ENCODE data around the gene CACNG7.
A peak's percentile ranks its signal among the peaks of the same experiment; 100 is the strongest.

The CACNG7 gene

DNA sequence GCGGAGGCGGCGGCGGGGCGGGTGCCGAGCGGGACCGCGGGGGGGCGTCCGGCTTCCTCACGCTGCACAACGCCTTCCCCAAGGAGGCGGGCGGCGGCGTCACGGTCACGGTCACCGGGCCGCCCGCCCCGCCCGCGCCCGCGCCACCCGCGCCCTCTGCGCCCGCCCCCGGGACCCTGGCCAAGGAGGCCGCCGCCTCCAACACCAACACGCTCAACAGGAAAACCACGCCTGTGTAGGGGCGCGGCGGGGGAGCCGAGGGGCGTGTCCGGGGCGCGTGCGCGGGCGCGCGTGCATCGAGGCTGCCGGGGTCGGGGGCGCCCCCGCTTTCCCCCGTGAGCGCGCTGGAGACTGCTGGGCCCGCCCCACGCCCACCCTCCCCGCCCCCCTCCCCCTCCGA, 73.5 kb downstream of the CACNG7 start:
- 0 out of 2 replicates have a peak, but pooled peaks have one; percentile 1 for TF ChIP-seq POLR2A (IDR thresholded peaks at IDR 0.05; ENCODE audit: low read depth, low read length)
- no peak for FAIRE-seq
- no peak for DNase-seq (ENCODE audit: insufficient read length, low spot score)

DNA sequence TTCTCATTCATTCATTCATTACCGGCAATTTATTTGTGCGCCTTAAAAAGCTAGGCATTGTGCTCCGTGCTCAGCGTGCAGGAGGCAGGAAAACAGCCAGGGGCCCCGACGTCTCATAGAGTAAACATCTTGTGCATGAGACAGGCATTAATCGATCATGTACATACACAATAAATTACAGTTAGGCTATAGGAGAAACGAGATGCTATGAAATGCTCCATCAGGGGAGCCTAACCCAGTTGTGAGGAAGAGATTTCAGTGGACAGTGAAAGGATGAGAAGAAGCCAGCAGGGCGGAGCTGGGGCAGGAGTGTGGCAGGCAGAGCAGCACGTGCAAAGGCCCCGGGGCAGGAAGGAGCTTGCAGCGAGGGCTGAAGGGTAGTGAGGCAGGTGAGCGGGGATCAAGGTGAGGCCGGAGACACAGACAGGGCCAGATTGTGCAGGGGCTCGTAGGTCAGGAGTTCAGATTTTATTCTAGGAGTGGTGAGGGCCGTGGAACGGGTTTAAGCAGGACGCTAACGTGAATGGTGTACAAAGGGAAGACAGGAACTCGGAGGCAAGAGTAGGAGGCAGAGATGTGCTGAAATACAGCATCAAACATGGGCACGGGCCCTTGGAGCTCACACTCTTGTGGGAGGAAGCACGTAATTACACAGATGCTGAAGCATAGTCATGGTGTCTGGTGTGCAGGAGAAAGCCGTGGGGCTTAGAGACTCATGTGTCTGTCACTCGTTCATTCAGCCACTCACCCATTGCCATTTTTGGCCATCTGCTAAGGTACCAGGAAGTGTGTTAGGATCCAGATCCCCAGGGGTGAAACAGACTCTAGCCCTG, 74.6 kb downstream of the CACNG7 start:
- DNase-seq (ENCODE audit: insufficient read length, low spot score), result no peak
- no peak for FAIRE-seq
- no peak for TF ChIP-seq POLR2A (IDR thresholded peaks at IDR 0.05; ENCODE audit: low read depth, low read length)

DNA sequence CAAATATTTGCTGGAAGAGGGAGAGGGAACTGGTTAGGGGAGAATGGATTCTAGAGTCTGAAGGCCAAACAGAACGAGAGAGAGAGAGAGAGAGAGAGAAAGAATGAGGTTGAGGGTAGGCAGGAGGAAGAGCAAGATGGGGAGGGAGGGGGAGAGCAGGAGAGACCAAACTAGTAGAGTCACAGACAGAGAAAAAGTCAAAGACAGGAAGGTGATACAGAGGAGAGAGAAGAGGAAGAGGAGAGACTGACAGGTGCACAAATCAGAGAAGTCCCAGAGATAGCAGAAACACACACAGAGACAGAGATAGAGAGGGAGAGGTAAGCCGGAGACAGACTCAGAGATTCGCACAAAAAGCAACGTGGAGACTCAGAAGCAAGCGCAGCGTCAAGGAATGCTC, 76.8 kb downstream of the CACNG7 start:
- DNase-seq (ENCODE audit: insufficient read length, low spot score) (no peak), FAIRE-seq (no peak)
- no peak for TF ChIP-seq POLR2A (IDR thresholded peaks at IDR 0.05; ENCODE audit: low read depth, low read length)

DNA sequence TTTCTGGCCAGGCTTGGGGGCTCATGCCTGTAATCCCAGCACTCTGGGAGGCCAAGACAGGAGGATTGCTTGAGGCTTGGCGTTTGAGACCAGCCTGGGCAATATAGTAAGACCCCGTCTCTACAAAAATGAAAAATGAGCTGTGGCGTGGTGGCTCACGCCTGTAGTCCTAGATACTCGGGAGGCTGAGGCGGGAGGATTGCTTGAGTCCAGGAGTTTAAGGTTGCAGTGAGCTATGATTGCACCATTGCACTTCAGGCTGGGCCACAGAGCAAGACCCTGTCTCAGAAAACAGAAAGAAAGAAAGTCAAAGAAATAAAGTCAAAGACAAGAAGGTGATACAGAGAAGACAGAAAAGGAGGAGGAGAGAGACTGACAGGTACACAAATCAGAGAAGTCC, 79.9 kb downstream of the CACNG7 start:
- DNase-seq (ENCODE audit: insufficient read length, low spot score) (no peak), FAIRE-seq (no peak)
- no peak for TF ChIP-seq POLR2A (IDR thresholded peaks at IDR 0.05; ENCODE audit: low read depth, low read length)

DNA sequence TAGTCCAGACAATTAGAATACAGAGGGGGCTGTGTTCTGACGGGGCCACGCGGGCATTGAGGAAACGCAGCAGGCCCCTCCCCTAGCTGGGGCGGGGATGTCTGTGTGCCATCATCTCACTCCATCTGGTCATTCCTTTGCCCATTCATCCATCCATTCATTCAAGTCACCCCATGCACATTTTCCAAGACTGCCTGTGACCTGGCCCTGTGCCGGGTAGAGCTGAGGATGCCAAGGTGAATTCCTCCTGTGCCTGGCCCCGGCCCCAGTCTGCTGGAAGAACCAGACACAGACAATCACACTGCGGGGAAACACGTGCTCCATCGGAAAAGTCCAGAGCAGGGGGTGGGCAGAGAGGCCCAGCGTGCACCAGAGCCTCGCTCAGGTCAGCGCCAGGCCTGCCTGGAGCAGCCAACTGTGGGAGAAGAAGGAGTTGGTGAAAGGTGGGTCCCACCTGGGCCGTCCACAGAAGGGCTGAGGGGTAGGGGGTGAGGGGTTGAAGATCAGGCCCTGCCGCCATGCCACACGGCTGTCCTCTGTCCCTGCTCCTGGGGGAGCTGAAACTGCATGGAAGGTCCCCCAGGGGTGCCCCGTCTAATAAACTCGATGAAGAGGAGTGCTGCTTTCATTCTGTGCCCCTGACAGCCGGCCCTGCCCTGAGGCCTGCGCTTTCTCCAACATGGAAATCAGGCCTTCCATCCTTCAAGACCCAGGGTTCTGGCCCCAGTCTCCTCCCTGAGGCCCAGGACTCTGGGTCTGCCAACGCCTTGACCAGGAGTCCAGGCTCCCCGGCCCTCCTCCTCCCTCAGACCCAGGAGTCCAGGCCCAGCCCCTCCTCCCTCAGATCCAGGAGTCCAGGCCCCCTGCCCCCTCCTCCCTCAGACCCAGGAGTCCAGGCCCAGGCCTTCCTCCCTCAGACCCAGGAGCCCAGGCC, 80.8 kb downstream of the CACNG7 start:
- FAIRE-seq, result no peak
- no peak for TF ChIP-seq POLR2A (IDR thresholded peaks at IDR 0.05; ENCODE audit: low read depth, low read length)

DNA sequence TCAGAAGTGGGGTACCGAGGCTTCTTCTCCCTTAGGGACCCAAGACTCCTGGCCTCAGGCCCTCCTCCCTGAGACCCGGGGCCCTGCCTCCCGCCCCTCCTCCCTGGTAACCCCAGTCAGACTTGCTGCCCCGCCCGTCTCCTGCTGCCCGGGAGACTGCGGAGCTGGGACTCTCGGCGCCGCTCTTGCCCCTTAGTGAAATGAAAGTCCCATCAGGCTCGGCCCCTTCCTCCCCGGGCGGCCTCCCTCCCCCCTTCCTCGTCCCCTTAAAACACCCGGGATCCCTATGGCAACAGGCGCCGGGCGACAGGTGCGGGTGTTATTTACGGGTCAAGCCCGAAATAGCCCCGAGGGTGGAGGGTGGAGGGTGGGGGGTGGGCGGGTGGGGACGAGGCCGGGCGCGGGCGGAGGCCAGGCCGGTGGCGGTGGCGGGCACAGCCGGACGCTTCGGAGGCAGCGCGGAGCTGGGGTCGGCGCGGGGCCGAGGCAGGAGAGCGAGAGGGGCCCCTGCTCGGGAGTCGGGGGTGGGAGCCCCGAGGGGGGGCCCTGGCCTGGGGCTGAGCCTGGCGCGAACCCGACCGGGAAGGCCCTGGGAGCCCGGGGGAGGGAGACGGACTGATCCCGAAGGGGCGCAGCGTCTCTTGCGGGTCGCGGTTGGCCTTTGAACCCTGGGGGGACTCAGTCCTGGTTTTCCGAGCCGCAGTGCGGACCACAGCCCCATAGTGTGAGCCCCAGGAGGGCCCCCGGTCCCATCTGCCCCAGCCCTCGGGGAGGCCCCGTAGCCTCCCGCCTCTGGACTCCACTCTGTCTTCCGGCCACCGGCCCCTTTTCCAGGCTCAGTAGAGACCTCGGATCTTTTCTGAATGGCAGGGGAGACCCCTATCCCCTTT, 82.4 kb downstream of the CACNG7 start, which contains the start of gene CACNG6:
TSS of gene CACNG6 (plus strand) at position 414 of the 890 bp plus-strand sequence. CDS start 1,241 bp downstream, outside the sequence.
- TF ChIP-seq POLR2A (IDR thresholded peaks at IDR 0.05; ENCODE audit: low read depth, low read length), result 0 out of 2 replicates have a peak, but pooled peaks have one; percentile 12
- no peak for FAIRE-seq
- peak; percentile 95 for DNase-seq (ENCODE audit: insufficient read length, low spot score)

More for the DNA sequence above, 80.8 kb downstream of the CACNG7 start:
- no peak for DNase-seq (ENCODE audit: insufficient read length, low spot score)

DNA sequence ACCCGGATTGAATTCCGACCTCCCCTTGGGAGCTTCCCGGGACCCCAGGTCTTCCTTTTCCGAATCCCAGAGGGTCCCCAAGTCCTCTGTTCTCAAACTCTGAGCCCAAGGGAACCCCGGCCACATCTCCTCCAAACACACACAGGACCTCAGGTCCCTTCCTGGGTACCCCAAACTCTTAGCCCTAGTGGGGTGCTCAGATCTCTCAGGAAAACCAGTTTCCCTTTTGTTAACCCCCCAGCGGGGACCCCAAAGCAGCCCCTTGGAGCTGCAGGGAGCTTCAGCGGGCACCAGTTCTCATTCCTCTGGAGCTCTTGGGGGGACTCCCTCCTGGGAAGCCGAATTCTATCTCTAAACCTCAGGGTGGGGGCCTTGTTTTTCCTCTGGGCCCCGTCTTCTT, 83.1 kb downstream of the CACNG7 start:
- no peak for TF ChIP-seq POLR2A (IDR thresholded peaks at IDR 0.05; ENCODE audit: low read depth, low read length)
- no peak for FAIRE-seq

DNA sequence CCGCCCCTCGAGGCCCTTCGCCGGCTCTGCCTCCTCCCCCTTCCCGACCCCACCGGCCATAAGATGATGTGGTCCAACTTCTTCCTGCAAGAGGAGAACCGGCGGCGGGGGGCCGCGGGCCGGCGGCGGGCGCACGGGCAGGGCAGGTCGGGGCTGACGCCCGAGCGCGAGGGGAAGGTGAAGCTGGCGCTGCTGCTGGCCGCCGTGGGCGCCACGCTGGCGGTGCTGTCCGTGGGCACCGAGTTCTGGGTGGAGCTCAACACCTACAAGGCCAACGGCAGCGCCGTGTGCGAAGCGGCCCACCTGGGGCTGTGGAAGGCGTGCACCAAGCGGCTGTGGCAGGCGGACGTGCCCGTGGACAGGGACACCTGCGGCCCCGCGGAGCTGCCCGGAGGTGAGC, 83.7 kb downstream of the CACNG7 start:
- TF ChIP-seq POLR2A (IDR thresholded peaks at IDR 0.05; ENCODE audit: low read depth, low read length), result no peak
- DNase-seq (ENCODE audit: insufficient read length, low spot score) (no peak), FAIRE-seq (no peak)

More for the DNA sequence above, 83.1 kb downstream of the CACNG7 start:
- no peak for DNase-seq (ENCODE audit: insufficient read length, low spot score)

DNA sequence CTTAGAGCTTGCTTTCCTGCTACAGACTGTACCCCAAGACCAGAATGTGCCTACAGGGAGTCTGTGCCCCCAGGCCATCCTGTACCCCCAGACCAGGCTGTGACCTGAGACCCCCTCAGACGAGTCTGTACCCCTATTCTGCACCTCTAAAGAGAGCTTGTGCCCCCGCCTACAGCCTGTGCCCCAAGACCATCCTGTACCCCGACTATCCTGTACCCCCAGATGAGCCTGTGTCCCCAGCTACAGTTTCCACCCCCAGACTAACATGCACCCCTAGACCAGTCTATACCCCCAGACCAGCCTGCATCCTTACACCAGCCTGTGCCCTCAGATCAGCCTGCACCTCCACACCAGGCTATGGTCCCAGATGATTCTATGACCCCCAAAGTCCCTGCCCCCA, 84.4 kb downstream of the CACNG7 start:
- FAIRE-seq (no peak), DNase-seq (ENCODE audit: insufficient read length, low spot score) (no peak)
- no peak for TF ChIP-seq POLR2A (IDR thresholded peaks at IDR 0.05; ENCODE audit: low read depth, low read length)

Measured in H54 (cell line).